C4-2B (cell line): ENCODE results near the gene CPSF4L.

Experiments
- ZFX ChIP-seq: fragments of 450-650 bp; IDR thresholded peaks from 2 replicates; pipeline ENCODE4 v1.6.1; 2017
- TF ChIP-seq, protein P1 (sequence below): fragments of 450-650 bp; conservative IDR thresholded peaks from 2 replicates; pipeline ENCODE4 v1.5.1; 2017; ENCODE audit warnings: mild to moderate bottlenecking

DNA sequence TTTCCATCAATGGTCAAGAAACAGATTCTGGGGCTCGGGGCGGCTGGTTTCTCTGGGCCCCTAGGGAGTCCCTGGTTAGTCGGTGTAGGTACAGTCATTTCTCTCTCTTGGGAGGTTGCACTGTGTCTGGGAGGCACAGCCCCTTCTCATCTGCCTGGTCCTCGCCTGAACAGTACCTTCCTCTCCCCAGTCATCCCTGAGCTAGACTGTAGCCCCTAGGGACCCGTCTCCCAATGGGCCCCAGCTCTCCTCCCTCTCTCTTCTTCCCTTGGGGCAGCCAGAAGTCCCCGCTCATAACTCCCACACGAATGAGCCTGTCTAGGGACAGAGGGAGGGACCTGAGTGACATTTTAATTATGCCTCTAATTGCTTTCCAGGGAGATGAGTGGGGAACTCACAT, 20.2 kb upstream of the CPSF4L start:
- TF ChIP-seq, protein P1, sequence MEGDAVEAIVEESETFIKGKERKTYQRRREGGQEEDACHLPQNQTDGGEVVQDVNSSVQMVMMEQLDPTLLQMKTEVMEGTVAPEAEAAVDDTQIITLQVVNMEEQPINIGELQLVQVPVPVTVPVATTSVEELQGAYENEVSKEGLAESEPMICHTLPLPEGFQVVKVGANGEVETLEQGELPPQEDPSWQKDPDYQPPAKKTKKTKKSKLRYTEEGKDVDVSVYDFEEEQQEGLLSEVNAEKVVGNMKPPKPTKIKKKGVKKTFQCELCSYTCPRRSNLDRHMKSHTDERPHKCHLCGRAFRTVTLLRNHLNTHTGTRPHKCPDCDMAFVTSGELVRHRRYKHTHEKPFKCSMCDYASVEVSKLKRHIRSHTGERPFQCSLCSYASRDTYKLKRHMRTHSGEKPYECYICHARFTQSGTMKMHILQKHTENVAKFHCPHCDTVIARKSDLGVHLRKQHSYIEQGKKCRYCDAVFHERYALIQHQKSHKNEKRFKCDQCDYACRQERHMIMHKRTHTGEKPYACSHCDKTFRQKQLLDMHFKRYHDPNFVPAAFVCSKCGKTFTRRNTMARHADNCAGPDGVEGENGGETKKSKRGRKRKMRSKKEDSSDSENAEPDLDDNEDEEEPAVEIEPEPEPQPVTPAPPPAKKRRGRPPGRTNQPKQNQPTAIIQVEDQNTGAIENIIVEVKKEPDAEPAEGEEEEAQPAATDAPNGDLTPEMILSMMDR, result no peak
- no peak for TF ChIP-seq ZFX
